RKO (cell line): ENCODE measurements around the gene PABPN1.
A peak's percentile ranks its signal among the peaks of the same experiment; 100 is the strongest.

Source experiments
- DNase-seq: peaks from one replicate; pipeline ENCODE4 v3.0.0-alpha.2; 2016; ENCODE audit warnings: low spot score

The PABPN1 gene

GRCh38 chr14:23320584-23321571 is at the start of gene PABPN1:
Gene PABPN1 (plus strand): TSS chr14:23321457. CDS start chr14:23321470, 13 bp downstream.
- DNase-seq = peak; percentile 100

DNA sequence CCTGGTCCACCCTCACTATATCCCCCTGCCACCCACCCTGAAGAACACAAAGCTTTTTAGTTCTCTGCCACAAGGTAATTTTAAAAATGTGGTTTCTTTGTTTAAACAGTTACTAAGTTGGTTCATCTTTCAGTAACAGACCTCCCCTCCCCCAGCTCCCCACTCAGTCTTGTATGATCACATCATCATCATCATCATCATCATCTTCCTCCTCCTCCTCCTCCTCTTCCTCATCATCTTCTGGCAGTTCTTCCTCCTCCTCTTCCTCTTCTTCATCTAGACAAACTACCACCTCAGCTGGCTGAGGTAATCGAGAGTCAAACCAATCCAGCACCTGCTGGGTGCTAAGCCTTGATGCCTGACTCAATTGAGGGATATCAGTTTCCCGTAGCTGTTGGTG is 45.8 kb upstream of the PABPN1 start:
- DNase-seq = no peak

GRCh38 chr14:23277189-23277588 is 44.1 kb upstream of the PABPN1 start:
- DNase-seq = no peak

DNA sequence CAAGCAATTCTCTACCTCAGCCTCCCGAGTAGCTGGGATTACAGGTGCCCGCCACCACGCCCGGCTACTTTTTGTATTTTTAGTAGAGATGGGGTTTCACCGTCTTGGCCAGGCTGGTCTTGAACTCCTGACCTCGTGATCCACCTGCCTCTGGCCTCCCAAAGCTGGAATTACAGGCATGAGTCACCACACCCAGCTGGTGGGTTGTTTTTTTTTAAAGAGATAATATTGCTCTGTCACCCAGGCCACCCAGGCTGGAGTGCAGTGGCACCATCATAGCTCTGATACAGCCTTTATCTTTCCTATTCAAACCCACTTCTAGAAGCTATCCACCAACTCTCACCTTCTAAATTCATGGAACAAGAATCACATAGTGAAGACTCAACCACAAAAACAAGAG is 43.3 kb upstream of the PABPN1 start:
- DNase-seq = peak; percentile 21

GRCh38 chr14:23281247-23281646 is 40.0 kb upstream of the PABPN1 start:
- DNase-seq = no peak

GRCh38 chr14:23284654-23285529 is 36.4 kb upstream of the PABPN1 start:
- DNase-seq = peak; percentile 46

- DNase-seq = peak; percentile 30
Measured at GRCh38 chr14:23285530-23286019, 35.7 kb upstream of the PABPN1 start.

DNA sequence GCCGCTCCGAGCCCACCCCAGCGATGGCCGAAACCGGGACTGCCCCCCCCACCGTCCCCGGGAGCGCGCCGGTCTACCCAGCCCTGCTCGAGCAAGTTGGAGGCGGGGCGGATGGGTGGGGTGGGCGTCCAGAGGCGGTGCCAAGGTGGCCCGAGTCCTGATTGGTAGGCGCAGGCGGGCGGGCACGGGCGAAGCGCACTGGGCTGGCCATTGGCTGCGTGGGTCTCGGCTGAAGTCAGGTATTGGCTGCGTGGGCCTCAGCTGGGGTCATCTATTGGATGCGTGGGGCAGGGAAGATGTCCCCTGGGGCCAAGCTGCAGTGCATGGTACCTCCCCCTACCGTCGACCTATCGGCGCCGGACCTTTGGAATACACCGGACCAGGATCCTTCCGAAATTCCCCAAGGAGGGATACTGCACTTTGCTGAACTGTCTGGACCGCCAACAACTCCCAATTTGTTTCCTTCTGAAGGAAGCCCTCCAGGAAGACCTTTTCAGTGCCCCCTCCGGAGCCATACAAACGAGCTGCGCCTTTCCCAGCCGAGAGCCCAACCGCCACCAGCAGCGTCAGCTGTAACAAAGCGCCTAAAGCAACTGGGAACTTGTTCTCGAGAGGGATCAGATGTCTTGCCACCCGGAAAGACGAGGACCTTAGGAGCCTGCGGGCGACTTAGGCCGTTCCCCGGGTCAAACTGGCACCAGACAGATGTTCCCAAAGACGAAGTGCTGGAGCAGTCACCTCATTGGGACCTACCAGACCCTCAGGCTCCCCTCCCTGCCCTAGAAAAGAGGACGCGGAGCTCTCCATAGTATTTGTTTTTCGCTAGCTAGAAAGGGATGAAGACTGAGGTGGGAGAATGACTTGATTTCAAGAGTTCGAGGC is 35.0 kb upstream of the PABPN1 start, which contains the start of gene HOMEZ:
HOMEZ (minus strand) TSS at position 113 of the 882 bp plus-strand sequence. CDS start 180 bp downstream, outside the sequence.
- DNase-seq = peak; percentile 98

DNA sequence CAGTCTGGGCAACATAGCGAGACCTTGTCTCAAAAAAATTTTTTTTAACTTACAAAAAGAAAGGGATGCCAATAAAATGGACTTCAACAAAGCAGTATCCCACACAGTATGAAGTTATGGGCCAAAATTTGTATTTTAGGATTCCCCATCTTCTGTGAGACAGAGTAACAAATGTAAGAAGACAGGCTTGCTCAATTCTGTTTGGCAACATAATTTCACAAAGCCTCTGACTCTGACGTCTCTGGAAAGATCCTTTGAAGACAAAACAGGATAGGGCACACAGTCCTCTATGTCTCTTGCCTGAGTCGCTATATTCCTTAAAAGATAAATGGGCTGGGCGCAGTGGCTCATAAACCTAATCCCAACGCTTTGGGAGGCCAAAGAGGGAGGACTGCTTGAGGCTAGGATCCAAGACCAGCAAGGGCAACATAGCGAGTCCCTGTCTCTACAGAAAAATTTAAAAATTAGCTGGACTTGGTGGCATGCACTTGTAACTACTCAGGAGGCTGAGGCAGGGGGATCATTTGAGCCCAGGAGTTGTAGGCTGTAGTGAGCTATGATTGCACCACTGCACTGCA is 34.3 kb upstream of the PABPN1 start:
- DNase-seq = no peak

DNA sequence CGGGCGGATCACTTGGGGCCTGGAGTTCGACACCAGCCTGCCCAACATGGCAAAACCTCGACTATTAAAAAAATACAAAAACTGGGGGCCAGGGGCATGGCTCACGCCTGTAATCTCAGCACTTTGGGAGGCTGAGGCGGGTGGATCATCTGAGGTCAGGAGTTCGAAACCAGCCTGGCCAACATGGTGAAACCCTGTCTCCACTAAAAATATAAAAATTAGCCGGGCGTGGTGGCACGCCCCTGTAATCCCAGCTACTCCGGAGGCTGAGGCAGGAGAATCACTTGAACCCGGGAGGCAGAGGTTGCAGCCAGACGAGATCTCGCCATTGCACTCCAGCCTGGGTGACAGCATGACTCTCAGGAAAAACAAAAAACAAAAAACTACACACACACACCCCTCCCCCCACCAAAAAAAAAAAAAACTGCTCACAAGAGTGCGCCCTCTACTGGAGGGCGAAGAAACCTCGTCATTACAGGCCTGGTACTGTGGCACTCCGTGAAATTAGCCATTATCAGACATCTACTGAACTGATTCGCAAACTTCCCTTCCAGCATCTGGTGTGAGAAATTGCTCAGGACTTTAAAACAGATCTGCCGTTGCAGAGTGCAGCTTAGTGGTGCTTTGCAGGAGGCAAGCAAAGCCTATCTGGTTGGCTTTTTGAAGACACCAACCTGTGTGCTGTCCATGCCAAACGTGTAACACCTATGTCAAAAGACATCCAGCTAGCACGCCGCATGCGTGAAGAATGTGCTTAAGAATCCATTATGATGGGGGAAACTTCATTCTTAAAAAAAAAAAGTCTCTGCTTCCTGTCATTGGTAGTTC is 26.3 kb upstream of the PABPN1 start:
- peak; percentile 74 for DNase-seq

DNA sequence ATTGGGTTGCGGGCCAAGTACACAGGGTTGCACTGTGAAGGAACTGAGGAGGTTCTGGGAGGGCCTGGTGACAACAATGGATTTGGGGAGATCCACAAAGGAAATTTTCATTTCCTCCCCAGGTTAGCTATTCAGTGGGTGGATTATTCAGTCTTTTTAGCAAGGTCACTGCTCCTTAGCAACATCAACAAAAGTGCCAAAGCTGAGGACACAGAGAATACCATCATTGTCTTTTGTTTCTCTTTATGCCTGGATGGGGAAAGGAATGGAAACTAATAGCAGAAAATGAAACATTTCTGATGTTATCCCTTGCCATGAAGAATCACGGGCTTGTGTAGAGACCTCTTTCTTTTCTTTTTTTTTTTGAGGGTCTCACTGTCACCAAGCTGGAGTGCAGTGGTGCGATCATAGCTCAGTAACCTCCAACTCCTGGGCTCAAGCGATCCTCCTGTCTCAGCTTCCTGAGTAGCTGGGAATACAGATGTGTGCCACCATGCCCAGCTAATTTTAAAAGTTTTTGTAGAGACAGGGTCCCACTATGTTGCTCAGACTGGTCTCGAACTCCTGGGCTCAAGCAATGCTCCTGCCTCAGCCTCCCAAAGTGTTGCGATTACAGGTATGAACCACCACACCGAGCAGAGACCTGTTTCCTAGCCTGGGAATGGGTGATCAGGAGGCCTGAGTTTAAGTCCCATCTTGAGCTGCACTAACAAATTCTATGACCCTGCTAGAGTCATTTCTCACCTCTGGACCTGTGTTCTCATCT is 25.1 kb upstream of the PABPN1 start:
- no peak for DNase-seq

DNA sequence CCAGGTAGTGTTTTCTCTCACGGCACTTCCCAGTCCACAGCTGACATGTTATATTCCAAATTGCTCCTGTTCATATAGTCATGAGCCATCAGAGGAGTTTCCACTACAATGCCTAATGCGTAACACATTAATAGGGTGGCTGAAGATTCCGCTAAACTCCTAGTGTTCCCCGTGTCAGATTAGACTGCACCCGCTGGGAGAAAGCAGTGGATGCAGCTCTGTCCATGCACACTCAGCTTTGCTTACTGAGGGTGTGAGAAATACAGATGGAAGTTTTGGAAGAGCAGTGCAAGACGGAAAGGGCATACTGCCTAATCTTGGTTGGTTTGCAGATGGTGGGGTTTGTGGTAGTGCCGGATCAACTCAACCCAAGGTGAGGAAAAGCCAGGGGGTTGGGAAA is 24.2 kb upstream of the PABPN1 start:
- no peak for DNase-seq

- no peak for DNase-seq
Measured at GRCh38 chr14:23297611-23298277, 23.5 kb upstream of the PABPN1 start.

- peak; percentile 79 for DNase-seq
Measured at GRCh38 chr14:23299211-23299957, 21.9 kb upstream of the PABPN1 start.

GRCh38 chr14:23299986-23300686 is 21.1 kb upstream of the PABPN1 start:
- DNase-seq = no peak

GRCh38 chr14:23300687-23301223 is 20.5 kb upstream of the PABPN1 start:
- peak; percentile 74 for DNase-seq
